ENCODE measurements around the gene ATOSA. TPM values are rescaled to one million over a fixed set of nuclear protein-coding genes. Genes with fewer than 3 reads are reported as not detected.

The ATOSA gene
- total RNA-seq (2022) = 21.3 and 27.6 TPM in 2 replicates
- Bru-seq, nascent RNA = percentile 78 among the genes with signal in this experiment
- BruChase-seq, experiment 1, labeled RNA remaining after a 6-hour chase = percentile 64 among the genes with signal in this experiment
- percentile 74 among the genes with signal in this experiment for BruChase-seq, experiment 2, labeled RNA remaining after a 2-hour chase
- long read RNA-seq, partial matches to known transcripts = 0 of 9 reads
- long read RNA-seq, other reads (novel, unspliced or antisense) = 9 of 9 reads

GRCh38 chr15:52679232-52680040 lies at the start of gene ATOSA:
Gene ATOSA, minus strand, starts transcription at chr15:52679388. Its CDS starts 1,367 bp downstream, at chr15:52678021.
- H3K4me3 Mint-ChIP-seq (ENCODE audit: unreplicated experiment) = peak within 1 kb of the TSS; percentile 98
- H3K9me3 Mint-ChIP-seq (ENCODE audit: unreplicated experiment) = no peaks in the 10 kb centered on the region
- peaks cover 21% of the 10 kb centered on the region for H3K36me3 Mint-ChIP-seq (ENCODE audit: insufficient read depth, unreplicated experiment)
- CTCF ChIA-PET = interaction anchor here (0.6 to 1.7 kb wide), 13 partner anchors 10 to 421 kb away, joined by 3 to 7 read pairs (median 4); no protein-coding TSS in a partner anchor
- TF ChIP-seq CTCF (IDR thresholded peaks at IDR 0.05; ENCODE audit: unreplicated experiment) = no peak
- intact Hi-C loops (cut with micrococcal nuclease) = loop anchor here (2.0 to 5.0 kb wide), 4 partner anchors 27 to 423 kb away; partner anchors contain the start of gene ARPP19
- peaks cover 5% of the 10 kb centered on the region for H3K4me1 Mint-ChIP-seq (ENCODE audit: insufficient read depth, unreplicated experiment)
- BruUV-seq (replicated peaks) = no TSS peak
- peak; percentile 88 for DNase-seq (ENCODE audit: unreplicated experiment)
- peak within 1 kb of the TSS; percentile 94 for H3K27ac Mint-ChIP-seq (ENCODE audit: low read depth, unreplicated experiment)
- no peaks in the 10 kb centered on the region for H3K27me3 Mint-ChIP-seq (ENCODE audit: insufficient read depth, unreplicated experiment)
- POLR2A ChIA-PET = interaction anchor here (0.7 to 5.8 kb wide), 35 partner anchors 8 to 838 kb away, joined by 3 to 116 read pairs (median 4); partner anchors contain the start of genes ARPP19 and MYO5C

GRCh38 chr15:52728899-52729298 lies 49.7 kb upstream of the ATOSA start:
- Mint-ChIP-seq H3K27ac (ENCODE audit: low read depth, unreplicated experiment) (peak overlapping the region; percentile 61), H3K4me1 (ENCODE audit: insufficient read depth, unreplicated experiment) (peaks cover 13% of the 10 kb centered on the region), H3K27me3 (ENCODE audit: insufficient read depth, unreplicated experiment) (no peaks in the 10 kb centered on the region), H3K4me3 (ENCODE audit: unreplicated experiment) (no peak overlapping the region), H3K9me3 (ENCODE audit: unreplicated experiment) (no peaks in the 10 kb centered on the region), H3K36me3 (ENCODE audit: insufficient read depth, unreplicated experiment) (no peaks in the 10 kb centered on the region)
- ChIA-PET CTCF (interaction anchor here (1.0 to 1.4 kb wide), 2 partner anchors 49 to 472 kb away, joined by 5 to 7 read pairs; no protein-coding TSS in a partner anchor), POLR2A (interaction anchor here (0.7 to 9.0 kb wide), 4 partner anchors 9 to 77 kb away, joined by 3 to 80 read pairs (median 12); partner anchors contain the start of gene ATOSA)
- peak; percentile 73 for DNase-seq (ENCODE audit: unreplicated experiment)
- intact Hi-C loops (cut with micrococcal nuclease) = loop anchor here (1.0 kb wide), 1 partner anchor 51 kb away; no protein-coding TSS in a partner anchor
- TF ChIP-seq CTCF (IDR thresholded peaks at IDR 0.05; ENCODE audit: unreplicated experiment) = no peak
- BruUV-seq (replicated peaks) = no TSS peak

- no peak for DNase-seq (ENCODE audit: unreplicated experiment)
- ChIA-PET POLR2A (interaction anchor here (9.0 kb wide), 1 partner anchor 48 kb away, joined by 80 read pairs; the partner anchor contains the start of gene ATOSA), CTCF (interaction anchor here (1.1 kb wide), 1 partner anchor 10 kb away, joined by 4 read pairs; no protein-coding TSS in a partner anchor)
- intact Hi-C loops (cut with micrococcal nuclease) = no loop called here
- no peak overlapping the region for H3K27ac Mint-ChIP-seq (ENCODE audit: low read depth, unreplicated experiment)
- no peaks in the 10 kb centered on the region for H3K9me3 Mint-ChIP-seq (ENCODE audit: unreplicated experiment)
- no peaks in the 10 kb centered on the region for H3K36me3 Mint-ChIP-seq (ENCODE audit: insufficient read depth, unreplicated experiment)
- H3K4me3 Mint-ChIP-seq (ENCODE audit: unreplicated experiment) = no peak overlapping the region
- H3K27me3 Mint-ChIP-seq (ENCODE audit: insufficient read depth, unreplicated experiment) = no peaks in the 10 kb centered on the region
- TF ChIP-seq CTCF (IDR thresholded peaks at IDR 0.05; ENCODE audit: unreplicated experiment) = no peak
- H3K4me1 Mint-ChIP-seq (ENCODE audit: insufficient read depth, unreplicated experiment) = peaks cover 13% of the 10 kb centered on the region
- no TSS peak for BruUV-seq (replicated peaks)
Measured at GRCh38 chr15:52727815-52728214, 48.6 kb upstream of the ATOSA start.

- no peaks in the 10 kb centered on the region for H3K27me3 Mint-ChIP-seq (ENCODE audit: insufficient read depth, unreplicated experiment)
- H3K9me3 Mint-ChIP-seq (ENCODE audit: unreplicated experiment) = no peaks in the 10 kb centered on the region
- DNase-seq (ENCODE audit: unreplicated experiment) = no peak
- no TSS peak for BruUV-seq (replicated peaks)
- H3K27ac Mint-ChIP-seq (ENCODE audit: low read depth, unreplicated experiment) = no peak overlapping the region
- ChIA-PET POLR2A (interaction anchor here (0.7 kb wide), 1 partner anchor 46 kb away, joined by 3 read pairs; no protein-coding TSS in a partner anchor), CTCF (interaction anchor here (1.7 kb wide), 1 partner anchor 495 kb away, joined by 3 read pairs; no protein-coding TSS in a partner anchor)
- intact Hi-C loops (cut with micrococcal nuclease) = no loop called here
- H3K4me3 Mint-ChIP-seq (ENCODE audit: unreplicated experiment) = no peak overlapping the region
- H3K36me3 Mint-ChIP-seq (ENCODE audit: insufficient read depth, unreplicated experiment) = no peaks in the 10 kb centered on the region
- peaks cover 13% of the 10 kb centered on the region for H3K4me1 Mint-ChIP-seq (ENCODE audit: insufficient read depth, unreplicated experiment)
- TF ChIP-seq CTCF (IDR thresholded peaks at IDR 0.05; ENCODE audit: unreplicated experiment) = no peak
Measured at GRCh38 chr15:52726195-52726594, 47.0 kb upstream of the ATOSA start.
